ENCODE data around the gene KRT85. TPM values are rescaled to one million over a fixed set of nuclear protein-coding genes. Genes with fewer than 3 reads are reported as not detected.

KRT85 gene
- total and polyA plus RNA-seq, 3 donors from 2014 or later, result 0.71 to 1.5 (median 0.74) TPM

DNA sequence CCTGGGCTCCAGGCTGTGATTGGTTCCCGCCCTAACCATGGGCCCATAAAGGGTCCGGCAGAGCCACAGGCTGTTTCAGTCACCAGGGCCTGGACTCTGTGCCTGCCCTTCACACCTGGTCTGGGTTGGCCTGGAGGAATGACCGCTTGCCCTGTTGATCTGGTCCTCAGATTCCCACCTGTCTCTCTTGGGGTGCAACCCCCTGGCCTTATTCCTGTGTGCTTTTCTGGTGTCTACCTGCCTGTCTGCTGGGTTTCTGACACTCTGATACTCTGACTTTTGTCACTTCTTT lies 43.2 kb downstream of the KRT85 start:
- DNase-seq, result no peak
- WGBS, 2 donors, result 74 to 97% methylated on average over 3 of the region's 3 CpGs
- H3K27ac ChIP-seq, result no peak overlapping the region
- no peaks in the 10 kb centered on the region for H3K4me1 ChIP-seq
- no peaks in the 10 kb centered on the region for H3K36me3 ChIP-seq (ENCODE audit: low read depth, missing control alignments)
- H3K9me3 ChIP-seq, result no peaks in the 10 kb centered on the region
- TF ChIP-seq POLR2A (IDR thresholded peaks at IDR 0.05), result no peak
- TF ChIP-seq CTCF (IDR thresholded peaks at IDR 0.05), result no peak
- no peaks in the 10 kb centered on the region for H3K27me3 ChIP-seq
- intact Hi-C loops (cut with DNase I; ENCODE audit: low total_unique reads), result no loop called here
- no peak overlapping the region for H3K4me3 ChIP-seq

- no peak for DNase-seq
- no peaks in the 10 kb centered on the region for H3K36me3 ChIP-seq (ENCODE audit: low read depth, missing control alignments)
- no peaks in the 10 kb centered on the region for H3K27me3 ChIP-seq
- 89 to 96% methylated on average over 7 to 10 of the region's 10 CpGs for WGBS, 2 donors
- no peaks in the 10 kb centered on the region for H3K9me3 ChIP-seq
- H3K4me1 ChIP-seq, result no peaks in the 10 kb centered on the region
- H3K27ac ChIP-seq, result no peak overlapping the region
- TF ChIP-seq CTCF (IDR thresholded peaks at IDR 0.05), result no peak
- TF ChIP-seq POLR2A (IDR thresholded peaks at IDR 0.05), result no peak
- no peak overlapping the region for H3K4me3 ChIP-seq
- intact Hi-C loops (cut with DNase I; ENCODE audit: low total_unique reads), result no loop called here
Measured at GRCh38 chr12:52323416-52324152, 43.7 kb downstream of the KRT85 start.

GRCh38 chr12:52323001-52323400 lies 44.3 kb downstream of the KRT85 start:
- H3K36me3 ChIP-seq (ENCODE audit: low read depth, missing control alignments), result no peaks in the 10 kb centered on the region
- H3K4me3 ChIP-seq, result no peak overlapping the region
- TF ChIP-seq POLR2A (IDR thresholded peaks at IDR 0.05) (no peak), CTCF (IDR thresholded peaks at IDR 0.05) (no peak)
- H3K27me3 ChIP-seq, result no peaks in the 10 kb centered on the region
- no peak for DNase-seq
- H3K27ac ChIP-seq, result no peak overlapping the region
- H3K9me3 ChIP-seq, result no peaks in the 10 kb centered on the region
- WGBS, 2 donors, result 33 to 81% methylated on average over 1 of the region's 1 CpG
- H3K4me1 ChIP-seq, result no peaks in the 10 kb centered on the region
- intact Hi-C loops (cut with DNase I; ENCODE audit: low total_unique reads), result no loop called here

DNA sequence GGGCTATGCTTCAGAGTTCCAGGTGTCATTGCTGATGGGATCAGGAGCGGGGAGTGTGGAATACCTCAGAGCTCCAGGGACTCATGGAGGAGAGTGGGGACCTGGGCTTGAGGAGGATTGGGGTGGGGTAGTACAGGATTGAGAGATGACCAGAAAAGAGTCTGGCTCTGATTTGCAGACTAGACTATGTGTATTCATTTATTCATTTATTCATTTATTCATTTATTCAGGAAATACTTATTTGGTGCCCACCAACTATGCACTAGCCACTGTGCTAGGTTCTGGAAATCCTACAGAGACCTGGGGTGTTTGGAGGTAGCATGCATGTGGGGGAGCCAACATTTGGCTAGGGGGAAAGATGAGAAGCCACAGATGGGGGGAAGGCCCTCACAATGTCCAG lies 45.2 kb downstream of the KRT85 start:
- WGBS, 2 donors, result 88 to 89% methylated on average over 1 of the region's 1 CpG
- DNase-seq, result no peak
- H3K9me3 ChIP-seq, result no peaks in the 10 kb centered on the region
- TF ChIP-seq POLR2A (IDR thresholded peaks at IDR 0.05) (no peak), CTCF (IDR thresholded peaks at IDR 0.05) (no peak)
- no peaks in the 10 kb centered on the region for H3K4me1 ChIP-seq
- H3K4me3 ChIP-seq, result no peak overlapping the region
- intact Hi-C loops (cut with DNase I; ENCODE audit: low total_unique reads), result no loop called here
- no peak overlapping the region for H3K27ac ChIP-seq
- H3K27me3 ChIP-seq, result no peaks in the 10 kb centered on the region
- H3K36me3 ChIP-seq (ENCODE audit: low read depth, missing control alignments), result no peaks in the 10 kb centered on the region

GRCh38 chr12:52321418-52321817 lies 45.9 kb downstream of the KRT85 start:
- no peaks in the 10 kb centered on the region for H3K36me3 ChIP-seq (ENCODE audit: low read depth, missing control alignments)
- no peaks in the 10 kb centered on the region for H3K9me3 ChIP-seq
- no peak for DNase-seq
- H3K4me3 ChIP-seq, result no peak overlapping the region
- intact Hi-C loops (cut with DNase I; ENCODE audit: low total_unique reads), result no loop called here
- no peaks in the 10 kb centered on the region for H3K4me1 ChIP-seq
- H3K27me3 ChIP-seq, result no peaks in the 10 kb centered on the region
- TF ChIP-seq POLR2A (IDR thresholded peaks at IDR 0.05), result no peak
- TF ChIP-seq CTCF (IDR thresholded peaks at IDR 0.05), result no peak
- WGBS, 2 donors, result 57% methylated on average over 4 of the region's 4 CpGs; no CpG with 5 or more reads in 1 of the 2 donors
- H3K27ac ChIP-seq, result no peak overlapping the region

Measured in testis (tissue), 3 donors.